ENCODE results near the gene PLCXD3.

- TF ChIP-seq, protein P1, sequence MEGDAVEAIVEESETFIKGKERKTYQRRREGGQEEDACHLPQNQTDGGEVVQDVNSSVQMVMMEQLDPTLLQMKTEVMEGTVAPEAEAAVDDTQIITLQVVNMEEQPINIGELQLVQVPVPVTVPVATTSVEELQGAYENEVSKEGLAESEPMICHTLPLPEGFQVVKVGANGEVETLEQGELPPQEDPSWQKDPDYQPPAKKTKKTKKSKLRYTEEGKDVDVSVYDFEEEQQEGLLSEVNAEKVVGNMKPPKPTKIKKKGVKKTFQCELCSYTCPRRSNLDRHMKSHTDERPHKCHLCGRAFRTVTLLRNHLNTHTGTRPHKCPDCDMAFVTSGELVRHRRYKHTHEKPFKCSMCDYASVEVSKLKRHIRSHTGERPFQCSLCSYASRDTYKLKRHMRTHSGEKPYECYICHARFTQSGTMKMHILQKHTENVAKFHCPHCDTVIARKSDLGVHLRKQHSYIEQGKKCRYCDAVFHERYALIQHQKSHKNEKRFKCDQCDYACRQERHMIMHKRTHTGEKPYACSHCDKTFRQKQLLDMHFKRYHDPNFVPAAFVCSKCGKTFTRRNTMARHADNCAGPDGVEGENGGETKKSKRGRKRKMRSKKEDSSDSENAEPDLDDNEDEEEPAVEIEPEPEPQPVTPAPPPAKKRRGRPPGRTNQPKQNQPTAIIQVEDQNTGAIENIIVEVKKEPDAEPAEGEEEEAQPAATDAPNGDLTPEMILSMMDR (optimal IDR thresholded peaks at IDR 0.05 in 1 of 3, IDR thresholded peaks at IDR 0.05 in 1 of 3, conservative IDR thresholded peaks at IDR 0.05 in 1 of 3; ENCODE audit: extremely low read depth in 1 of 3, insufficient read depth in 2 of 3, low read length in 3 of 3) = no peak
- TF ChIP-seq EZH2 (IDR thresholded peaks at IDR 0.05; ENCODE audit: low read length) = no peak
Observed at GRCh38 chr5:41511241-41511640, 840 bp upstream of the PLCXD3 start.
